Lung (tissue), 12 donors: Measurements from ENCODE around the gene EDAR. TPM values are rescaled to one million over a fixed set of nuclear protein-coding genes. Genes with fewer than 3 reads are reported as not detected.

Experiments used
- ATAC-seq: fragments of 200-7000 bp; cut with Tn5 transposase; one replicate; pipeline ENCODE4 v1.9.1; 2020; ENCODE audit warnings: moderate number of reproducible peaks; ENCODE audit not compliant: insufficient read depth, low FRiP score
- DNase-seq, 3 donors: peaks; one replicate each; pipeline ENCODE4 v3.0.0-alpha.2; 2013 to 2017
- H3K27ac ChIP-seq, 2 donors: one replicate each; pipeline ENCODE4 v1.5.1; 2013; ENCODE audit warnings: mild to moderate bottlenecking in 2 of 2, moderate library complexity in 2 of 2, control low read depth in 1 of 2, inconsistent platforms in 1 of 2, low read depth in 1 of 2, low read length in 1 of 2
- H3K27me3 ChIP-seq, 3 donors: one replicate each; pipeline ENCODE4 v1.5.1; 2013; ENCODE audit warnings: low read length in 2 of 3; ENCODE audit not compliant: control insufficient read depth in 3 of 3, insufficient read depth in 3 of 3
- H3K36me3 ChIP-seq, 4 donors: one replicate each; pipeline ENCODE4 v1.5.1; 2013; ENCODE audit warnings: low read length in 4 of 4, mild to moderate bottlenecking in 1 of 4, moderate library complexity in 1 of 4; ENCODE audit not compliant: control insufficient read depth in 4 of 4, insufficient read depth in 4 of 4
- H3K4me1 ChIP-seq, 5 donors: one replicate each; pipeline ENCODE4 v1.5.1; 2013; ENCODE audit warnings: low read length in 5 of 5, mild to moderate bottlenecking in 2 of 5, moderate library complexity in 1 of 5; ENCODE audit not compliant: control insufficient read depth in 5 of 5, insufficient read depth in 5 of 5
- H3K4me3 ChIP-seq: one replicate; pipeline ENCODE4 v1.5.1; 2013; ENCODE audit warnings: mild to moderate bottlenecking, control low read depth, moderate library complexity
- H3K9ac ChIP-seq, 2 donors: one replicate each; pipeline ENCODE4 v1.5.1; 2013; ENCODE audit warnings: low read length in 2 of 2, control low read depth in 1 of 2; ENCODE audit not compliant: insufficient read depth in 1 of 2
- H3K9me3 ChIP-seq, 4 donors: one replicate each; pipeline ENCODE4 v1.5.1; 2013; ENCODE audit warnings: low read length in 3 of 4, mild to moderate bottlenecking in 1 of 4, moderate library complexity in 1 of 4; ENCODE audit not compliant: control insufficient read depth in 4 of 4, insufficient read depth in 3 of 4
- WGBS, 2 donors: extraction: QIAGEN DNeasy Blood & Tissue Kit; methylation state at CpG; one replicate each; pipeline ENCODE4 v1.1.7; 2013; 5-methylcytosine and 5-hydroxymethylcytosine counted together
- polyA plus RNA-seq, 2 donors: library from polyadenylated mRNA; stranded (reverse); fragments of 200-250 nt; gene quantifications; one replicate each; pipeline ENCODE4 v1.2.1, GENCODE V29; 2013
- total RNA-seq, 2 donors: library from RNA; depleted of rRNA in 1 of 2; stranded (reverse); fragments of >200 nt in 1 of 2; gene quantifications; one replicate each; pipeline ENCODE4 v1.2.1, GENCODE V29; 2014 to 2021
- TF ChIP-seq, protein P1 (sequence below): IDR thresholded peaks from 2 replicates; pipeline ENCODE4 v1.5.1; 2012; ENCODE audit warnings: mild to moderate bottlenecking; ENCODE audit errors: control extremely low read depth, extremely low read depth
- donor health status: control.
- donor health status: control.
- donor health status: Bipolar disorder and iron deficiency.
- donor health status: healthy.
- donor health status: DM: yes; HTN: yes; CAD: no.

The EDAR gene
- total and polyA plus RNA-seq, 4 donors, result 0.02 to 0.37 (median 0.10) TPM; not detected in 1

DNA sequence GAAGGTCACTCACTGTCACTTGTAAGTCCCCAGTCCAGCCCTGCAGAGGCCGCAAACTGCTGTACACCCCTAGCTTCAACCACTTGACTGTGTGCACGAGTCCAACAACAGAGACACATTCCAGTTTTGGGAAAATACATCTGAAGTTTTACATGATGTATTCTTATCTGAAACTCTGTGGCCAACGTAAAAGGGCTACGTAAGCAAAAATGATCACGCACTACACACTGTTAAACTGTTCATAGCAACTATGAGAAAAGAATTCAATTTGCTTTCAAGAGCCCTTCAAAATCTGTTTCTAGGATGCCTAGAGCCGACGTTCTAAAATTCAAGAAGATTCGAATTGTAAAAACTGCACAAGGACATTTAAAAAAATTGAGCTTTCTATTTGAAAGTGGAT, 26.0 kb downstream of the EDAR start:
- Histone ChIP-seq H3K4me1 (peaks cover 0 to 32% (median 2%) of the 10 kb centered on the region in 5 donors), H3K27me3 (no peaks in the 10 kb centered on the region), H3K36me3 (no peaks in the 10 kb centered on the region), H3K9me3 (peaks cover 0 to 2% (median 0%) of the 10 kb centered on the region in 4 donors), H3K4me3 (no peak overlapping the region), H3K9ac (no peak overlapping the region), H3K27ac (no peak overlapping the region)
- 76 to 89% methylated on average over 8 of the region's 8 CpGs for WGBS, 2 donors
- TF ChIP-seq, protein P1, sequence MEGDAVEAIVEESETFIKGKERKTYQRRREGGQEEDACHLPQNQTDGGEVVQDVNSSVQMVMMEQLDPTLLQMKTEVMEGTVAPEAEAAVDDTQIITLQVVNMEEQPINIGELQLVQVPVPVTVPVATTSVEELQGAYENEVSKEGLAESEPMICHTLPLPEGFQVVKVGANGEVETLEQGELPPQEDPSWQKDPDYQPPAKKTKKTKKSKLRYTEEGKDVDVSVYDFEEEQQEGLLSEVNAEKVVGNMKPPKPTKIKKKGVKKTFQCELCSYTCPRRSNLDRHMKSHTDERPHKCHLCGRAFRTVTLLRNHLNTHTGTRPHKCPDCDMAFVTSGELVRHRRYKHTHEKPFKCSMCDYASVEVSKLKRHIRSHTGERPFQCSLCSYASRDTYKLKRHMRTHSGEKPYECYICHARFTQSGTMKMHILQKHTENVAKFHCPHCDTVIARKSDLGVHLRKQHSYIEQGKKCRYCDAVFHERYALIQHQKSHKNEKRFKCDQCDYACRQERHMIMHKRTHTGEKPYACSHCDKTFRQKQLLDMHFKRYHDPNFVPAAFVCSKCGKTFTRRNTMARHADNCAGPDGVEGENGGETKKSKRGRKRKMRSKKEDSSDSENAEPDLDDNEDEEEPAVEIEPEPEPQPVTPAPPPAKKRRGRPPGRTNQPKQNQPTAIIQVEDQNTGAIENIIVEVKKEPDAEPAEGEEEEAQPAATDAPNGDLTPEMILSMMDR, result no peak
- DNase-seq, result no peak
- no peak for ATAC-seq

DNA sequence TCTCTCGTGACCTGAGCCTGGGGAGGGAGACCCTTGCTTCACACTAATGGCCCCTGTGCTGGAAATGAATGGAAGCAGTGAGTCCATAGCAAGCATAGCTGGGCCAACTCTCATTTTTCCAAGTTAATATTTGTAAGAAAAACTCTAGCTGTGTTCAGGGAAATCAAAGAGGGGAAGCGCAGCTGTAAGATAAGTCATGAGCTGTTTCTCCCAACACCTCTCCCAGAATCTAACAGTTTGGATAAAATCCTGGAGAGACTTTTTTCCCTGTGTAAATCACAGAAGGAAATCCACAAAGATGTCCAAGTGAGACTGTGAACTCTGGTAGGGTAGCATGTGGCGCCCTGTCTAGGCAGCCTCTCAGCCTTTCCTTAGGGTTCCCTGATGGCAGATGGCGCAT, 27.2 kb downstream of the EDAR start:
- Histone ChIP-seq H3K9me3 (peaks cover 0 to 2% (median 0%) of the 10 kb centered on the region in 4 donors), H3K27me3 (no peaks in the 10 kb centered on the region), H3K4me1 (peaks cover 0 to 30% (median 2%) of the 10 kb centered on the region in 5 donors), H3K36me3 (no peaks in the 10 kb centered on the region), H3K4me3 (no peak overlapping the region), H3K27ac (no peak overlapping the region), H3K9ac (no peak overlapping the region)
- ATAC-seq (no peak), DNase-seq (peak; percentile 44 to 88 (median 87))
- WGBS, 2 donors, result 91 to 96% methylated on average over 4 of the region's 4 CpGs
- TF ChIP-seq, protein P1, result no peak

DNA sequence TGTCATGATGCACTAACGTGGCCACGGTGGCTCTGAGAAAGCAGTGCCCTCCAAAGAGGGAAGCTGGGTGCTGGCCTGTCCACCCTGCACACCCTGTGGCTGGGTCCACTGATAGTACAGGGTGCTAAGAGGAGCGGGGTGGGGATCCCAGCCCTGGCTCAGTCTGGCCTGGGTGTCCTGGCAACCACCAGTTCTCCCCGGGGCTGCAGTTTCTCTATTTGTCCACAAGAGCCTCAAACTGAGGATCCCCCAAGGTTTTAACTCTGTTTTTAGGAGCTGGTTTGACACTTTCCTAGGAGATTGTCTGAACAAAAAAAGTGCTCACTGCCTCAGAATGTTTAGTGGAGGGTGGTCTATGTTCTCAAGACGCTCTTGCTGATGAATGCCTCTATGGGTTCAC, 29.0 kb downstream of the EDAR start:
- ATAC-seq, result no peak
- 90 to 95% methylated on average over 5 of the region's 5 CpGs for WGBS, 2 donors
- TF ChIP-seq, protein P1, result no peak

DNA sequence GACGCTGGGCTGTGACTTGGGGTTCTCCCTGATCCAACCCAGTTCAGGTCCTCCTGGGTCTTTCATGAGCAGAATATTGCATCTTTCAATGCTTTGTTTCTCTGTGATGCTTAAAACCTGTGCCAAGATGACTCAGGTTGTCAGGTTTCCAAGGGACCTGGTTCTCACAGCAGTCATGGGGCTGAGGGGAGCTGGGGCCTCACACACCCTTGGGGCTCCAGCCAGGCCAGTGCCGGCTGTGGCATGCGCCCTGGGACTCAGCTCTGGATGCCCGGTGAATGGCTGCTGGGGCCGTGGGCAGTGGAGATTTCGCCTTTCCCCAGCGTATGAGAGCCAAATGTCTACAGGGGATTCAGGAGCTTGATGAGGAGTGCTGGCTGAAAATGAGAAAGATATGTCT, 29.6 kb downstream of the EDAR start:
- TF ChIP-seq, protein P1, result no peak
- Histone ChIP-seq H3K9ac (no peak overlapping the region), H3K27me3 (no peaks in the 10 kb centered on the region), H3K4me1 (peaks cover 0 to 28% (median 2%) of the 10 kb centered on the region in 5 donors), H3K27ac (no peak overlapping the region), H3K36me3 (no peaks in the 10 kb centered on the region), H3K9me3 (no peaks in the 10 kb centered on the region), H3K4me3 (no peak overlapping the region)
- 84 to 96% methylated on average over 7 of the region's 7 CpGs for whole genome bisulfite sequencing, 2 donors
- no peak for DNase-seq
- no peak for ATAC-seq

More for the DNA sequence above, 29.0 kb downstream of the EDAR start:
- H3K36me3 ChIP-seq, result no peaks in the 10 kb centered on the region
- no peak for DNase-seq
- H3K9ac ChIP-seq, result no peak overlapping the region
- no peaks in the 10 kb centered on the region for H3K9me3 ChIP-seq
- no peak overlapping the region for H3K4me3 ChIP-seq
- no peak overlapping the region for H3K27ac ChIP-seq
- no peaks in the 10 kb centered on the region for H3K27me3 ChIP-seq
- H3K4me1 ChIP-seq, result peaks cover 0 to 28% (median 2%) of the 10 kb centered on the region in 5 donors
